CMK (cell line): Measurements from ENCODE around the gene IL1R2.
"Not testable (repeated sequence)": the region's sequence is repeated elsewhere in the genome, so short reads cannot be mapped to it uniquely, and the experiment has no call there.

Experiments used
- DNase-seq: peaks from one replicate; pipeline ENCODE4 v3.0.0-alpha.2; 2010; ENCODE audit warnings: low read depth

The IL1R2 gene

DNA sequence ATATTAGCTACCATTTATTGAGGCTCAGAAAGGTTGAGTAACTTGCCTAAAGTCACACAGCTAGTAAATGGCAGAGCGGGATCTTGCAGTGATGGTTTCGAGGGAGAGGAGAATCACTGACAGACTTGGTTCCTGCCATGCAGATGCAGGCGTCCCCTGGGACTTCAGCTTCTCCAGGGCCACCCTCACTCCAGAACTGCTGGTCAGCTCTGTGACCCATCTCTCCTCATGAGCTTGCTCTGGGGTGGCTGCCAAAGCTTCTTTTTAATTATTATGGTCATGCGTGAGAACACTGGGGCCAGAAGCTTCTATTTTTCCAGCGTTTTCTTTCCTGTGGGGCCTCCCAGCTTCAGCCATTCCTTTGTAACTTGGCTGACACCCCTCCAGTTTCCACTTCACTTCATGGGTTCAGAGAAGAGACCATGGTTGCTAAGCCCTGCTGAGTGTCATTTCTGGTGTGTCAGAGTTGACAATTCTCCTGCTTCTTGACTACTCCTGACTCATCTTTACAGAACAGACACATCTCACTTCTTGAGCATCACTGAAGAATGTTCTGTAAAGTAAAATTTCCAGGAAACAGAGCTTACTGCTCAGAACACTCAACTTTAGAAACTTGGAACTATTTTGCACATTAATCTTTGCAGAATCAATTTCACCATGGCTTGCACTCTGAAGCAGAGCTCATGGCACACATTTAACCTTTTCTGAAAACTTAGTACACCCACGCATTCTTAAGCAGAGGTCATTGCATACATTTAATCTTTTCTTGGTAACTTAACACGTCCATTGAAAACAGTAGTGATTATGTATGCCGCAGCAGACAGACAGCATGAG, 70.4 kb downstream of the IL1R2 start:
- no peak for DNase-seq

DNA sequence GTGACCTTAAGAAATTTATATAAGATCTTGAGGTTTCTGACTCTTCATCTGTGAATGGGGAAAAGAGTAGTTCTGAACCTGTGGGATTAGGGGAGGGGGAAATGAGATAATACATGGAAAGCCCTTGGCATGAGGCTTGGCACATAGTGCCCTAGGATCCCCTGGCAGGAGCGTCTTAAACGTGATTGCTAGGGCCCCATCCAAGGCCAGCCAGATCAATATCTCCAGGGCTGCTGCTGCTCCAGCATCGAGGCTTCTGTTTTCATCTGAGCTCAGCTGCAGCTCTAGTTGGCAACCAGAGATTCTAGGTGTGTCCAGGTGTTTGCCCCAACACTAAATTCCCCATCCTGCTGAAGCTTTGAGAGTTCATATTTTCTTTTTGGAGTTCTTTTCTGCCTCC, 71.0 kb downstream of the IL1R2 start:
- no peak for DNase-seq

DNA sequence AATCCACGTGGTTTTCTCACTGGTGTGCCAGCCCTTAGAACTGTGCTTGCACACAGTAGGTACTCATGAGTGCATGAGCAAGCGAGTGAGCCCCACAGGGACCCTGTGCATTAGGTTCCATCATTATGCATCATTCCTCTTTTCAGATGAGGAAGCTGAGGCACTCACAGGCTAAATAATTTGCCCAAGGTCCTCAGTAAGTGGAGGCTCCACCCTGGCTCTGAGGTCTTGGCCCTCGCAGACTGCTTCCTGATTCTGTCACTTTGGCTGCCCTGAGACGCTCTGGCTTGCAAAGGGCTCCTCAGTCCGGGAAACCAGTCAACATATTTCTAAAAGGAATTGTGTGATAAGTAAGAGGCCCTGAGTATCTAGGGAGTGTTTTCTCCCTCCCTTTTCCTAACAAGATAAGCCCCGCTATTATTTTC, 71.7 kb downstream of the IL1R2 start:
- DNase-seq, result no peak

DNA sequence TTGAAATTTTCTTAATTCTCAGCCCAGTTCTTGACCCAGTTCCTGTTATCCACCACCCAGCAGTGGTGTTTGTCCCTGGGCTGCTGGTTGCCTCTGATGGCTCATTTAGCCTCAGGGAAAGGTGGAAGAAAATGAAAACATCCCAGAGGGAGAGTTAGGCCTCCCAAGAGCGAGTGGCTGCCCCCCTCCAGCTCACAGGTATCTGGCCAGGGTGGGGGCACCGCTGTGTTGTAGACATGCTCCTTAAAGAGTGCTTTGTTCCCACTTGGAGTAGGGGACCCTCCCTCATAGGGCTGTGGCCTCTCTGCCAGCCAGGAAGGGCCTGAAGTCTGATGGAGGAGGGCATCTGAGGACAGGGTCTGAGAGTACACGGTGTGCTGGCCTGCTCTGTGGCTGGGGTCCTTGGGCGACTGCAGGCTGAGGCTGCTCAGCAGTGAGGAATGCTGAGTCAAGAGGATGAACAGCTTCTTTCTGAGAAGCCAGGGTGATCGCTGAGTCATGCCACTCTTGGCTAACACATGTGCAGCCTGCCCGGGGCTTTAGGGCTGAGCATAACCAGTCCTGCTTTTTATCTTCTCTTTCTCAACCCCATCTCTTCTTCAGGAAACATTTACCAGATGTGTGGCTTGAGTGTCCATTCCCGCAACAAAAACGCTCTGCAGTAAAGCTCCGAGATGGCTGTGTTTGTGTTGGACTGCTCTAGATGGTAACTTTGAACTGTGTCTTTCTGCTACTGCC, 72.3 kb downstream of the IL1R2 start:
- DNase-seq, result no peak

DNA sequence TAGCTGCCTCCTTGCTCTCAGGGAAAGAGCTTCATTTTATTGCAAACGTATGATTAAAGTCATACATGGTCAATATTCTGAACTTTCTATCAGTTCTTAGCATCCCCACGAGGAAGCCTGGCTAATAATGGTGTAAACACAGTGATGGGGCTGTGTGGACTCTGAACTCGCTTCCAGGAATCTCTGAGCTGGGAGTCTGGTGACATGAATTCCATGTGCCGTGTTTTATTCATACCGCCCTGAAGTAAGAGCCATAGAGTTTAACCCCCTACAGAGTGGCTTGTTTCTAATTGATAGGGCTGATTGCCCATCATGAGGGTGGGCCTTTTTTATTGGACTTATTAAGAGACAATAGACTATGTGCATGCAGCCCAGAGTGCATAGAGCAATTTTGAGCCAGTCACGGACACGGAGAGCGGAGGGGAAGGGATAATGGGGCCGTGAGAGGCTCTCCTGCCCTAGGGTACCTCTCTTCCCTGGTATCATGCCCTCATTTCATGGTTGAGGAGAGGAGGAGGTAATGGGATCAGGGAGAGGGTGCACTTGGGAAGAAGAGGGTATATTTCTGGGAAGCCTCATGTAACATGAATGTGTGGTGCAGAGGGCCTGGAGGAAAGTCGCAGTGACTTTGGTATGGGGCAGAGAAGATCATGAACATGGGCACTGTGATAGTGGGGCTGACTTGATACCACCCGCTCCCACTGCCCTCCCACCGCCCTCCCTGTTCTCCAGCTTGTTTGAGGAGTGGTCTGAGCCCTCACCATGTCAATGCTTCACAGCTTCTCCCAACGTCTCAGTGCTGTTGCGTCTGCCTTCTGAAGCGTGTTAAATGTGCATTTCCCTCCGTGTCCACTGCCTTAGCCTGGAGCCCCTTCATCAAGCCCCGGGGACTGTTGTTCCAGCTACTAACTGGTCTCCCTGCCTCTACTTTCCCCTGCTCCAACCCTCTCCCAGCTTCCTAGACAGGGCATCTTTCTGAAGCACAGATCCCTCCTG, 73.2 kb downstream of the IL1R2 start:
- DNase-seq, result no peak

DNA sequence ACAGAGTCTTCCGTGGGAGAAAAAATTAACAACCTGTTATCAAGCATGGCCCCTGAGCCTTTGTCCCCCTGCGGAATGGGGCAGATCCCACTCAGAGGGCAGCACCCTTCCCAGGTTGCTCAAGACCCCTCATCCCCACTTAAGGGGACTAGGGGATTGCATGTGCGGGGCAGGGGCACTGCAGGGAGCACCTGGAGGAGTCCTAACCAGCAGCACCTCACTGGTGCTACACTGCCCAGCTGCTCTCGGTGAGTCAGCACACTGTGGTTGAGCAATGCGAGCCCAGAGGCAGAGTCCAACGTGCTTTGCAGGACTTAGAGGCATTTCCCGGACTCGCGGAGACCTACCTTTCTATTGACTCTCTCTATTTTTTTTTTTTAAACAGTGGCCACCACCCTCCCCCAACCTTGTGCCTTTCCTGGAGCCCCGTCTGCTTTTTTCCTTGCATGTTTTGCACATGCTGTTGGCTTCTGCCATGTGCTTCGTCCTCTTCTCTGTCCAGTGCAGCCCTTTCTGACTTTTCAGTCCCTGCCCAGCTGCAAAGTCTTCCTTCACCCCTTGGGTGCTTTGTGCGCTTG, 74.0 kb downstream of the IL1R2 start:
- DNase-seq, result no peak

DNA sequence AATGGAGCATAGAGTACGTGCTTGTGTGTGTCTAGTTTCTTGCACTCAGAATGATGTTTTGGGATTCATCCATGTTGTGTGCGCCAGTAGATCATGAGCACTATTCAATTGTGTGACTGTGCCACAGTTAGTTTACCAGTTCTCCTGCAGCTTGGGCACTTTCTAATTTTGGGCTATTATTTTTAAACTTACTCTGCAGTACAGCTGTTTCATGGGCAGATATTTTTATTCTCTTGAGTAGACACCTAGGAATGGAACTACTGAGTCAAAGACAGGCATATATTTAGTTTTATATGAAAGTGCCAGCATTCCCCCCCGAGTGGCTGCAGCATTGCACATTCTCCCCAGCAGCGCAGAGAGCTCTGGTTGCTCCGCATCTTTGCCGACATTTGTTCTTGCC, 74.8 kb downstream of the IL1R2 start:
- no peak for DNase-seq

DNA sequence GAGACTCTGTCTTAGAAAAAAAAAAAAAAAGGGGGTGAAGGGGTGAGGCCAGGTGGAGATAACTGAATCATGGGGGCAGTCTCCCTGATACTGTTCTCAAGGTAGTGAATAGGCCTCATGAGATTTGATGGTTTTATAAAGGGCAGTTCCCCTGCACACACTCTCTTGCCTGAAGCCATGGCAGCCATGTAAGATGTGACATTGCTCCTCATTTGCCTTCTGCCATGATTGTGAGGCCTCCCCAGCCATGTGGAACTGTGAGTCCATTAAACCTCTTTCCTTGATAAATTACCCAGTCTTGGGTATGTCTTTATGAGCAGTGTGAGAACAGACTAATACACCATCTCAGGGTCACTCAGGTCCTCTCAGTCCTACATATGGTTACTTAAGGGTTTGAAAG, 76.4 kb downstream of the IL1R2 start:
- not testable (repeated sequence) for DNase-seq

DNA sequence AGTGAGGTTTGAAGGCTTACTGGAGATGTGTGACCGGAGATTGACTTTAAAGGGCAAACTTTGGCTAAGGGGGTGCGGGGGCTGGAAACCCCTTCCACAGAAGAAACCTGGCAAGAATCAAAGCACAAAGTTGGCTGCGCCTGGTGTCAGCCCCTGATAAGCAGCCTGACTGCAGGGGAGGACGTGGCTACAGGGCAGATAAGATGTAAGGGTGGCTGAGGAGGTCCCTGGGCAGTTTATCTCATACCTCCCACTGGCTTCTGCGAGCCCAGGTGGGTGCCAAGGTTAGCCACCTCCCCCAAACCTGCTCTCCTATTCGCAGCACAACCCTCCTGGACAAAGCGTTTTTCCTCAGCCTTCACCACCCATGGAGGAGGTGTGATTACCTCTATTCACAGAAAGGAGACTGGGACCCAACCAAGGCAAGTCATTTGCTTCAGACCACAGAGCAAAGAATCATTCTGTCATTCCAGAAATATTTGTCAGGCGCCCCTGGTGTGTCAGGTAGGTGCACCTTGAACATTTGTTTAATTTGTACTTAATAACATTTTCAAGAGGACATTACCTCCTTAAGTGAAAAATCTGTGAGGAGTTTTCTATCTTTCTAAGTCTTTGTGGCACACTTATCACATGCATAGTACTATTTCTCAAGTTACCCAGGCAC, 77.7 kb downstream of the IL1R2 start:
- peak; percentile 76 for DNase-seq

DNA sequence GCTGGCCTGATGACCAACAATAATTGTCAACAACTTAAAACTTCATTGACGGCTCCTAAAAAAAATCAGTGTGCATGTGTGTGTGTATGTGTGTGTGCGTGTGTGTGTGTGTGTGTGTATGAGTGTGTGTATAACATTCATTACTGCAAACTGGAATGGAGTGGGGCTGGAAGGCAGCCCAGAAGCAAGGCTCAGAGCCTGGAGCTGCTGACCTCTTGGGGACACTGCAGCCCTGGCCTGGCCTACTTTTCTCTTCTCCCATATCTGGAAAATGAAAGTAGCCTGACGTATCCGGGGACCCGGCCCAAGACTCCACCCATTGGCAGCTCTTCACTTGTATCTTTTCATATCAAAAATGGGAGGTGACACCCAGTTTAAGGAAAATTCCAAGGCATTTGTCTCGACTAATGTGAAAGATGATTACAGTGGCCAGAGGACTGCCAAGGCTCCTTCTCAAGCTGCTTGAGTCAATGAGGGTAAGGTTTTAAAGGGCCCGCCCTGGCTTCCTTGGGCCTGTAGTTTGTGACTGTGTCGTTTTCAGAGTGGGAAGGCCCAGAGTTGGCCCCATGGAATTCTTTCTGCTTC, 78.4 kb downstream of the IL1R2 start:
- DNase-seq, result no peak

DNA sequence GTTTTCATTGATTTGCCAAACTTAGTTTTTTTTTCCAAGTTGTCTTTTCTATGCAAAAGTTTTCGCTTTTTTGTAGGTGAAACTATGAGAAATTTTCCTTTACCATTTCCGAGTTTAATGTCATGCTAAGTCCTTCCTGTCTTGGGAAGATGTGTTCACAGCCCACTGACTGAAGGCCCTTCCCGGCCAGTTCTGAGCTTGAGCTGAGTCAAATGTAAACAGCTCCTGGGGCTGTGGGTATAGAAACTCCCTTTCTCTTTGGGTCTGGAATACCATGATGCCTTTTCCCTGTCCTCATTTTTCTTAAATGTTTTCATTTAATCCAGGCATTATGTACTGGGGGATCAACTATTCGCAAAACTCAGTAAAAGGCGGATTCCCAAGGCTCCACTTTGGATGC, 81.0 kb downstream of the IL1R2 start:
- DNase-seq, result no peak

DNA sequence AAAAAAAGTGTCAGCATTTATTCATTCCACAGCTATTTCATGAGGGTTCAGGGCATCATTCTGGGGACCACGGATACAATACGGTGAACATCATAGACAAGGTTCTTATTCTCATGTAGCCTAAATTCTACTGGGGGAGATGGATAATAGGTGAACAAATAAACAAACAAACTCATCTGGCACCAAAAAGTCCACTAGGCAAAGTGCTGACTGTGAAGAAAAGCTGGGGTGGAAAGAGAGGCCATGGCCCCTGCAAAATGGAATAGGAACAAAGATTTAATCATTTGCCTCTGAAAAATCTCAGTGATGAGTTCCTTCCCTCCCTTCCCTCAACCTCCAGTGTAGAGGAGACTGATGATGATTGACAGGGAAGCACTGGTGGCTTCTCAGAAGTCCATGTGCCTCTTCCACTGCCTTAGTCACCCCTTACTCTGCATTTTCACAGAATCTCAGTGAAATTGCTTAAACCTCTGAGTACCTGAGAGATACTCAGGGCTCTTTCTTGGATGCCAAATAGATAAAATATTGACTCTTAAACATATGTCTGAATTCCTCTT, 81.5 kb downstream of the IL1R2 start:
- DNase-seq, result no peak

DNA sequence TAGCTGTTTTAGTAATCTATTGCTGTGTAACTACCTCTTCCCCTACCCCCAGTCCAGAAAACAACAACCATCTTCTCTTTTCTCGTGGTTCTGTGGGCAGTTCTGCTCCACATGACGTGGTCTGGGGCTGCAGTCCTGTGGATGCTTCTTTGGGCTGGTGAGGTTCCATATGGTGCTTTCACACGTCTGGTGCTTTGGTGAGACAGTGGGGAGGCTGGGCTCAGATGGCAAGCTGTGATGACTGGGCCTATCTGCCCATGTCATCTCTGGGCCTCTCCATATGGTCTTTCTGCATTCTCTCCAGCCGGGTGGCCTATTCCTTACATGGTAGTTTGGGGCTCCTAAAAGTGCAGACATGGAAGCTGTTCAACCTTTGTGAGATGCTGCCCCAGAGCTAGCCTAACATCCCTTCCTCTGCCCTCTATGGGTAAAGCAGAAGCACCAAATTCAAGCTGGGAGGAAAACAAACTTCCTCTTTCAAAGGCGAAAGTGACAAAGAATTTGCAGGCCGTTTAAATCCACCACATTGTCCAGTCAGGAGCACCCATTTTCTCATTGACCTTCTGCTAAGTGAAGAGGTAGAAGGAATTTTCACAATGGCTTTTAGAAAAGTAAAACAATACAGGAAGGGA, 82.5 kb downstream of the IL1R2 start:
- DNase-seq, result no peak

DNA sequence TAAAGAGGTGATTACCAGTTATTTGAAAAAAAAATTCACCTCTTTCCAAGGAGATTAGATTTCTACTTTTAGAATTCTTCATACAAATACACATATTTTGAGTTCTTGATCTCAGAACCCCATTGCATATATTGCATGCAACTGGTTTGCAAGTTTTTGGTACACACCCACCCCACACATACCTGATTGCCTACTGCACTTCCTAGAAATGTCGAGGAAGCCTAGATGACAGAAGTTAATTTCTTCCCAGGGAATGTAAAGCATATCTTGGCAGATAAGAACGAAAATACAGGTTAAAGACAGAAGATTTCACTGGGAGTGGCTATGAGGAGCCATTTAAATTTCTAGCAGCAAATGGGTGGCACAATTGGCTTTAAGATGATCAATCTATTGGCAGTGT, 83.7 kb downstream of the IL1R2 start:
- DNase-seq, result no peak

DNA sequence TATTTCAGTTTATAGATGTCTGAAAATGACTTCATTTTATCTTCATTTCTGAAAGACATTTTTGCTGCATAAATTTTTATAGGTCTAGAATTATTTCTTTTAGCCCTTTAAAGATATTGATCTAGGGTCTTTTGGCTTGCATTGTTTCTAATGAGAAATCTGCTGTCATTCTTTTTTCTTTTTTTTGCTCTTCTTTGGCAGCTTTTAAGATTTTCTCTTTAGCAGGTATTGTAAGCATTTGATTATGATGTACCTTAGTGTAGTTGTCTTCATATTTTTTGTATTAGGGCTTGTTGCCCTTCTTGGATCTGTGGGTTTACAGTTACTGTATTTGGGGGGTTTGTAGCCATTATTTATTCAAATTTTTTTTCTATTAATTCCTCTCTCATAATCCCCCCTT, 84.8 kb downstream of the IL1R2 start:
- no peak for DNase-seq
